ENCODE measurements around the gene PNMA1.

PNMA1 gene

DNA sequence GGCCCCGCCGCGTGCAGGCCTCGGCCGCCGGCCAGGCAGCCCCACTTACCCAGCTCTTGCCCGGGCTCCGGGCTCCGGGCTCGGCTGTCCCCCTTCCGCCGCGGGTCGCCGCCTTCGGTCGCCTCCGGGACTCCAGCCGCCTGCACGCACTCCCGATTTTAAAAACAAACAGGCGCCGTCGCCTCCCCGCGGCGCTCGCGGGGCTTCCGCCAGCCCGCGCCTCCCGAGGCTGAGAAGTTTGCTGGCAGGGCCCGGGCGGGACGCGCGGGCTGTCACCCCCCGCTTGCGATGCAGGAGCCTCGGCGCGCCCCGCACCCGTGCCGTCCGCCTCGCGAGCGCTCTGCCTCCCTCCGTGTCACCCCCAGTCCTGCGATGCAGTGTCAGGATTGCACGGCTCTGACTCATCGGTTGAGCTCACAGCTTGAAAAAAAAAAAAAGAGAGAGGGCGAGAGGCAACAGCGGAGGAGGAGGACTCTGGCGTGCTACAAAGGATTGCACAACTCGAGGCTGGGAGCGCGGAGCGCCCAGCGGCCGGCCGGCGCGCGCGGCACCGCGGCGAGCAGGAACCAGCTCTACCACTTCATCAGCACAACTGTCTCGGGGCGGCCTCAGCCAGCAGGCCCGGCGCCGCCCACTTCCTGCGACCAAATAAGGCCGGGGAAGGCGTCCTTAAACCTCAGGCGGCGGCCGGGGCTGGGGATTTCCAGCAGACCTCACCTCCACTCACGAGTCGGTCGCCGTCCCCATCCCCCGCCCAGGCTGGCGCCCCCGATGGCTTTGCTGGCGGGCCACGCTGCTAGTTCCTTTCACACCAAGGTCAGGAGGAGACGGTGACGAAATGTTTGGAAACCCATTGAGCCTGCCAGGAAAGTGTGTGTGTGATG, 45.8 kb upstream of the PNMA1 start:
- TF ChIP-seq, protein P1, sequence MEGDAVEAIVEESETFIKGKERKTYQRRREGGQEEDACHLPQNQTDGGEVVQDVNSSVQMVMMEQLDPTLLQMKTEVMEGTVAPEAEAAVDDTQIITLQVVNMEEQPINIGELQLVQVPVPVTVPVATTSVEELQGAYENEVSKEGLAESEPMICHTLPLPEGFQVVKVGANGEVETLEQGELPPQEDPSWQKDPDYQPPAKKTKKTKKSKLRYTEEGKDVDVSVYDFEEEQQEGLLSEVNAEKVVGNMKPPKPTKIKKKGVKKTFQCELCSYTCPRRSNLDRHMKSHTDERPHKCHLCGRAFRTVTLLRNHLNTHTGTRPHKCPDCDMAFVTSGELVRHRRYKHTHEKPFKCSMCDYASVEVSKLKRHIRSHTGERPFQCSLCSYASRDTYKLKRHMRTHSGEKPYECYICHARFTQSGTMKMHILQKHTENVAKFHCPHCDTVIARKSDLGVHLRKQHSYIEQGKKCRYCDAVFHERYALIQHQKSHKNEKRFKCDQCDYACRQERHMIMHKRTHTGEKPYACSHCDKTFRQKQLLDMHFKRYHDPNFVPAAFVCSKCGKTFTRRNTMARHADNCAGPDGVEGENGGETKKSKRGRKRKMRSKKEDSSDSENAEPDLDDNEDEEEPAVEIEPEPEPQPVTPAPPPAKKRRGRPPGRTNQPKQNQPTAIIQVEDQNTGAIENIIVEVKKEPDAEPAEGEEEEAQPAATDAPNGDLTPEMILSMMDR (IDR thresholded peaks at IDR 0.05; ENCODE audit: low read depth, low read length): no peak
- peak; percentile 98 for DNase-seq (ENCODE audit: extremely low read depth, low read depth)

DNA sequence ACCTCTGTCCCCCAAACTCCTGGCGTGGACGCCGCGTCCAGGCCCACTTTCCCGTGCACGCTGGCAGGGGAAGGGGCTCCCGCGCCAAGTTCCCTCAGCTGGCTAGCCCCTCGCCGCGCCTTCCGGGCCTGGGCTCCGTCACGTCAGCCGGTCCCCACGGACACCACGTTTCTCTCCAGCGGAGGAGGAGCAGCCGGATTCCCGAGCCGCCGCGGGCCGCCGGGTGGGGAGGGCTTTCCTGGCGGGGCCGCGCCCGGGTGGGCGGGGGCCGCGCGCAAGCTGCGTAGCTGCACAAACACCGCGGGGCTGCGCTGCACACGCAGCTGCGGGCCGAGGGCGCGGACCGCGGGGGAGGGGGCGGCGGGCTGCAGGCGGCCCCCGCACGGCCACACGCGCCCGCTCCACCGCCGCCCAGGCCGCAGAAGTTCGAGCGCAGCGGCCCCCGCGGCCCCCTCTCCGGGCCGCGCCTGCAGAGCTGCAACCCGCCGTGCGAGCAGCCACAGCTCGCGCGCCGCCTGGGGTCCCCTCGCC, 45.1 kb upstream of the PNMA1 start:
- TF ChIP-seq, protein P1 (IDR thresholded peaks at IDR 0.05; ENCODE audit: low read depth, low read length): no peak
- no peak for DNase-seq (ENCODE audit: extremely low read depth, low read depth)

DNA sequence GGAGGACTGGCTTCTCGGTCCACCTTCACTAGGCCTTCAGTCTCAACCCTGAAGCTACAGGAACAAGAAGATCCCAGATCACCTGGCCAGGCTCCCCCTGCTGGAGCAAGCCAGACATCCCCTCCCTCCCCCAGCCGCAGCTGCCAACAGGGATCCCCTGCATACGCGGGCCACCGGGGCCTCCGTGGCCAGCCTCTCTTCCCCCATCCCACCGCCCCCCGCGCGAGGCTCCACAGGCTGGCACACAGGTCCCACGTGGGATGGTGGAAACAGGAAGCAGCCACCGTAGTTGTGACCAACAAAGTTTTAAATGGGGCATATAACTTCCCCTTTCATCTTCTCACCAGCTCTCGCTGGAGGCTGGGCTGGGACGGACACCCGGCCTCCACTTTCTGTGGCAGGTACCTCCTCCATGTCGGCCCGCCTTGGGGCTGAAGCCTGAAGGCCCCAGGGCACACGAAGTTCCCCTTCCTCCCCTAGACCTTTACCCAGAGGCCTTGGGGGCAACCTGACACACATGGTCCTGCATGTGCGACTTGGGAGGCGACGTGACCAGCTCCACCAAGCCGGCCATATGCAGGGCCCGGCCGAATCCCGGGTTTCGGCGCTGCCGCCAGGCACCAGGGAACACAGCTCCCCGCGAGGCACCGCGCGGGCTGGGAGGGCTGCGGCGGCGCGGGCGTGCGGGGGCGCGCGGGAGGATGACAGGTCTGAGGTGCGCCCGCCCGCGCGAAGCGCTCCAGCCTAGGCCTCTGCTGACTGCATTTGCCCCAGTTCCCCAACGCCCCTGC, 44.4 kb upstream of the PNMA1 start:
- no peak for DNase-seq (ENCODE audit: extremely low read depth, low read depth)
- TF ChIP-seq, protein P1 (IDR thresholded peaks at IDR 0.05; ENCODE audit: low read depth, low read length): peak; percentile 66

DNA sequence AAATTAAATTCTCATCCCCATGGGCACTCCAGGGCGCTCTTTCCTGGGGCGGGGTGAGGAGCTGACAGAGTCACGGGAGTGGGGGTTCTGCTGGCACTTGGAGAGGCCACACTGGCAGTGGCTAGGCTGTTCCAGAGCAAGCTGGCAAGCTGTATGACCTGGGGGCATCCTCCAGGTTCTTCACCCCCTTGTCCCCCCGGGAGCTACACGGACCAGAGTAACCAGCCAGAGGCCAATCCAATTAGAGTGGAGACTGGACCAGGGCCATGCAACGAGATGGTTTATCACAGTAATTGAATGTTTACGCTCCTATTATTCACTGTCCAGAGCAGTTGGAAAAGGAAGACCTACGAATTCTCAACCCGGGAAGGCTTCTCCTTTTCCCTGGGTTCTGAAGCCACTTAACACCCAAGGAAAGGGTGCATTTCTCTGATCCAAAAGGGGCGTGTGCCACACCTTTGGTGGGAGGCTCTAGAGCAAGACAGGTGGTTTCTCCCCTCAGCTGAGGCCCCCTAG, 43.8 kb upstream of the PNMA1 start:
- TF ChIP-seq, protein P1 (IDR thresholded peaks at IDR 0.05; ENCODE audit: low read depth, low read length): no peak
- no peak for DNase-seq (ENCODE audit: extremely low read depth, low read depth)

DNA sequence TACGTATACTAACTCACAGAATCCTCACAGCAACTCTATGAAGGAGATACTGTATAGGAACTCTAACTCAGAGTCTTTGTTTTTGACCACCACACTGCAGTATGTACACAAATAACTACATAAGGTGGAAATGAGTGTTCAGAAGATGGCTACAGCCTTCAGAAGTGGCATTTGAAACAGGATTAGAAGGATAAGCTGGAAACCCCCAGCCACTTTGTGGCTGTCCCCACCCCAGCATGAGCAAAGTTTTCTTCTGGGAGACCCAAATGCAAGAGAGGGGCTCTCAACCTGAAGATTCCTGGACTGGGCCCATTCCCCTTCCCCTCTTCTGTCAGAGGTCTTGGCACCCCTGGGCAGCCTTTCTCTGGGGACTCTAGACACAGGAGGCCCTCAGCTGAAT, 43.2 kb upstream of the PNMA1 start:
- DNase-seq (ENCODE audit: extremely low read depth, low read depth): no peak

DNA sequence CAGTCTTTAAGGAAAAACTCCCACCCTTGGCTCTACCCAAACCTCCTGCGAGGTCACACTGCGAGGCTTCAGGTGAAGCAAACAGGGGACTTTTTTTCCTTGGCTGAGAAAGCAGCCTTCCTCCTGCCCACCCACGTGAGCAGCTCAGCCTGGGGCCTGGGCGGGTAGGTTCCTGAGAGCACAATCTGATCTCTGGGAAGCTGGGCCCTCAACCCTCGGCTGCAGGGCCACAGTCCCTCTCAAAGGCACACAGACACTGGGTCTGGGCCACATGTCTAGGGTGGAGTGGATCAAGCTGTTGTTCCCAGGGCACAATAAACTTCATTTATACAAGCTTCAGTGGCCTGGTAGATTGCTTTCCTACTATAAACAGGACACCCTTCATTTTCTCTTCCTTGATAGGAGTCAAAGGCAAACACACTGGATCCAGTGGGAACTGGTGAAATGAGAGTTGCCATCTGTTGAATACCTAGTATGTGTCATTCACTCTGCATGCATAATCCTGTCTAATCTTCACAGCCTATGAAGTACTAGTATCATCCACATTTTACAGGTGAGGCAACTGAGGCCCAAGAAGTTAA, 41.3 kb upstream of the PNMA1 start:
- TF ChIP-seq, protein P1 (IDR thresholded peaks at IDR 0.05; ENCODE audit: low read depth, low read length): no peak
- DNase-seq (ENCODE audit: extremely low read depth, low read depth): no peak

More for the DNA sequence above, 43.2 kb upstream of the PNMA1 start:
- TF ChIP-seq, protein P1 (IDR thresholded peaks at IDR 0.05; ENCODE audit: low read depth, low read length): no peak

Data from AG09319 (cell line).